CD4-positive, alpha-beta T cell treated with Interferon alpha-2 for 1 hour (primary cell): ENCODE data around the gene TLE4.
"Not testable (repeated sequence)": the region's sequence is repeated elsewhere in the genome, so short reads cannot be mapped to it uniquely, and the experiment has no call there.

ENCODE experiments used
- DNase-seq, 2 donors: peaks; one replicate each; pipeline ENCODE4 v3.0.0-alpha.2; 2020 to 2022

Gene TLE4

GRCh38 chr9:79604921-79605562 is 33.3 kb downstream of the TLE4 start:
- no peak for DNase-seq

- not testable (repeated sequence) for DNase-seq
Measured at GRCh38 chr9:79606529-79606928, 34.8 kb downstream of the TLE4 start.

- DNase-seq = no peak
Measured at GRCh38 chr9:79609468-79610018, 37.8 kb downstream of the TLE4 start.

- DNase-seq = no peak
Measured at GRCh38 chr9:79610019-79610631, 38.4 kb downstream of the TLE4 start.

GRCh38 chr9:79610791-79611614 is 39.2 kb downstream of the TLE4 start:
- no peak for DNase-seq

GRCh38 chr9:79613145-79613544 is 41.4 kb downstream of the TLE4 start:
- DNase-seq = no peak

- DNase-seq = no peak
Measured at GRCh38 chr9:79615038-79615437, 43.3 kb downstream of the TLE4 start.

- DNase-seq = no peak
Measured at GRCh38 chr9:79616013-79616412, 44.2 kb downstream of the TLE4 start.

GRCh38 chr9:79616971-79617370 is 45.2 kb downstream of the TLE4 start:
- no peak for DNase-seq

GRCh38 chr9:79617395-79617794 is 45.6 kb downstream of the TLE4 start:
- no peak for DNase-seq

GRCh38 chr9:79619930-79620329 is 48.2 kb downstream of the TLE4 start:
- no peak for DNase-seq

GRCh38 chr9:79621916-79622575 is 50.3 kb downstream of the TLE4 start:
- DNase-seq = no peak

- peak; percentile 44 to 64 for DNase-seq
Measured at GRCh38 chr9:79623799-79624721, 52.3 kb downstream of the TLE4 start.

- DNase-seq = no peak
Measured at GRCh38 chr9:79629721-79630120, 58.0 kb downstream of the TLE4 start.

- DNase-seq = peak in 1 of 2 donors; percentile 34
Measured at GRCh38 chr9:79630521-79631403, 59.0 kb downstream of the TLE4 start.

GRCh38 chr9:79632060-79632459 is 60.3 kb downstream of the TLE4 start:
- no peak for DNase-seq

GRCh38 chr9:79632705-79633104 is 60.9 kb downstream of the TLE4 start:
- DNase-seq = no peak

GRCh38 chr9:79633558-79633957 is 61.8 kb downstream of the TLE4 start:
- DNase-seq = peak in 1 of 2 donors; percentile 22

GRCh38 chr9:79637177-79637925 is 65.6 kb downstream of the TLE4 start:
- no peak for DNase-seq

GRCh38 chr9:79638806-79639205 is 67.0 kb downstream of the TLE4 start:
- DNase-seq = no peak
